Body of pancreas (tissue), 4 donors: ENCODE results near the gene KHK.

Experiments
- POLR2A ChIP-seq, 3 donors: fragments of 450-650 bp; IDR thresholded peaks; one replicate each; pipeline ENCODE4 v1.6.1; 2016; ENCODE audit warnings: antibody characterized with exemption in 3 of 3, mild to moderate bottlenecking in 2 of 3
- TF ChIP-seq, protein P1 (sequence below), 7 experiments: fragments of 450-650 bp in 4 of 7; fragments of 200-600 bp in 3 of 7; sonication (generic) in 3 of 7; IDR thresholded peaks; one replicate each; pipeline ENCODE4 v1.5.1; 2016 to 2019; ENCODE audit warnings: antibody characterized with exemption in 7 of 7

DNA sequence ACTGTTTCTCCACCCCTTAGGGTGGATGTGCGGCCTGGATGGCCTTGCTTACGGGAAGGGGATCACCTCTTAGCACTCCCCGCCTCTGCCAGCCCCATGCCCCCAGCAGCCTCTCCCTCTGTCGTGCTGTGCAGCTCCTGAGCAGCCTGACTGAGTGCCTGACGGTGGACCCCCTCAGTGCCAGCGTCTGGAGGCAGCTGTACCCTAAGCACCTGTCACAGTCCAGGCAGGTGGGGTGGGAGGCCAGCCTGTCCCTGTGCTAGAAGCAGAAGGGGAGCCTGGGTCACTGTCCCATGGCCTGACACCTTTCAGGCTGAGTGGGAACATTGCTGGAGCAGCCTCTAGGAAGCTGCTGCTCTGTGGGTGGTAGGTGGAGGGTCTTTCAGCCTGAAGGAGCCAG, 48.6 kb upstream of the KHK start:
- TF ChIP-seq, protein P1, sequence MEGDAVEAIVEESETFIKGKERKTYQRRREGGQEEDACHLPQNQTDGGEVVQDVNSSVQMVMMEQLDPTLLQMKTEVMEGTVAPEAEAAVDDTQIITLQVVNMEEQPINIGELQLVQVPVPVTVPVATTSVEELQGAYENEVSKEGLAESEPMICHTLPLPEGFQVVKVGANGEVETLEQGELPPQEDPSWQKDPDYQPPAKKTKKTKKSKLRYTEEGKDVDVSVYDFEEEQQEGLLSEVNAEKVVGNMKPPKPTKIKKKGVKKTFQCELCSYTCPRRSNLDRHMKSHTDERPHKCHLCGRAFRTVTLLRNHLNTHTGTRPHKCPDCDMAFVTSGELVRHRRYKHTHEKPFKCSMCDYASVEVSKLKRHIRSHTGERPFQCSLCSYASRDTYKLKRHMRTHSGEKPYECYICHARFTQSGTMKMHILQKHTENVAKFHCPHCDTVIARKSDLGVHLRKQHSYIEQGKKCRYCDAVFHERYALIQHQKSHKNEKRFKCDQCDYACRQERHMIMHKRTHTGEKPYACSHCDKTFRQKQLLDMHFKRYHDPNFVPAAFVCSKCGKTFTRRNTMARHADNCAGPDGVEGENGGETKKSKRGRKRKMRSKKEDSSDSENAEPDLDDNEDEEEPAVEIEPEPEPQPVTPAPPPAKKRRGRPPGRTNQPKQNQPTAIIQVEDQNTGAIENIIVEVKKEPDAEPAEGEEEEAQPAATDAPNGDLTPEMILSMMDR (IDR thresholded peaks at IDR 0.05): no peak
- TF ChIP-seq POLR2A (IDR thresholded peaks at IDR 0.05): no peak
